Vagina (tissue), 2 donors: ENCODE data around the gene MORF4L1. TPM values are rescaled to one million over a fixed set of nuclear protein-coding genes. Genes with fewer than 3 reads are reported as not detected.

Experiments
- DNase-seq, 2 donors: peaks; one replicate each; pipeline ENCODE4 v3.0.0-alpha.2; 2017; ENCODE audit errors: extremely low spot score in 2 of 2
- H3K27ac ChIP-seq: fragments of 200-600 bp; sonication (generic); one replicate; pipeline ENCODE4 v1.5.1; 2019
- H3K27me3 ChIP-seq: fragments of 200-600 bp; sonication (generic); one replicate; pipeline ENCODE4 v1.5.1; 2019
- H3K36me3 ChIP-seq, 2 donors: fragments of 200-600 bp; sonication (generic); one replicate each; pipeline ENCODE4 v1.5.1; 2017 to 2019
- H3K4me1 ChIP-seq: fragments of 200-600 bp; sonication (generic); one replicate; pipeline ENCODE4 v1.5.1; 2019
- H3K4me3 ChIP-seq, 2 donors: fragments of 200-600 bp; sonication (generic); 1 replicate in 1 of 2; 2 replicates in 1 of 2; pipeline ENCODE4 v1.5.1; 2016 to 2019
- H3K9me3 ChIP-seq: fragments of 200-600 bp; sonication (generic); one replicate; pipeline ENCODE4 v1.5.1; 2019
- CTCF ChIP-seq, 3 experiments: fragments of 450-650 bp in 2 of 3; fragments of 200-600 bp in 1 of 3; sonication (generic) in 1 of 3; IDR thresholded peaks; one replicate each; pipeline ENCODE4 v1.5.1; 2017 to 2019; ENCODE audit warnings: antibody characterized with exemption in 3 of 3, mild to moderate bottlenecking in 2 of 3, moderate library complexity in 2 of 3
- POLR2A ChIP-seq, 2 donors: fragments of 450-650 bp; IDR thresholded peaks; one replicate each; pipeline ENCODE4 v1.6.1; 2017; ENCODE audit warnings: antibody characterized with exemption in 2 of 2, mild to moderate bottlenecking in 2 of 2, moderate library complexity in 2 of 2
- POLR2AphosphoS5 ChIP-seq, 2 donors: sonication (generic); formaldehyde crosslinking; IDR thresholded peaks; one replicate each; pipeline ENCODE4 v1.9.0; 2017; ENCODE audit warnings: antibody characterized with exemption in 2 of 2, mild to moderate bottlenecking in 2 of 2, low read depth in 1 of 2; ENCODE audit not compliant: insufficient read depth in 1 of 2
- intact Hi-C: fragments of 100-400 bp; cut with DNase I; formaldehyde crosslinking; loops from one replicate; pipeline ENCODE4 v1.15.1; 2023
- total RNA-seq: library from RNA; depleted of rRNA; stranded (reverse); fragments of >200 nt; gene quantifications from one replicate; pipeline ENCODE4 v1.2.3, GENCODE V29; 2016

Gene MORF4L1
- total RNA-seq, 1 donor from 2014 or later: 170 TPM

DNA sequence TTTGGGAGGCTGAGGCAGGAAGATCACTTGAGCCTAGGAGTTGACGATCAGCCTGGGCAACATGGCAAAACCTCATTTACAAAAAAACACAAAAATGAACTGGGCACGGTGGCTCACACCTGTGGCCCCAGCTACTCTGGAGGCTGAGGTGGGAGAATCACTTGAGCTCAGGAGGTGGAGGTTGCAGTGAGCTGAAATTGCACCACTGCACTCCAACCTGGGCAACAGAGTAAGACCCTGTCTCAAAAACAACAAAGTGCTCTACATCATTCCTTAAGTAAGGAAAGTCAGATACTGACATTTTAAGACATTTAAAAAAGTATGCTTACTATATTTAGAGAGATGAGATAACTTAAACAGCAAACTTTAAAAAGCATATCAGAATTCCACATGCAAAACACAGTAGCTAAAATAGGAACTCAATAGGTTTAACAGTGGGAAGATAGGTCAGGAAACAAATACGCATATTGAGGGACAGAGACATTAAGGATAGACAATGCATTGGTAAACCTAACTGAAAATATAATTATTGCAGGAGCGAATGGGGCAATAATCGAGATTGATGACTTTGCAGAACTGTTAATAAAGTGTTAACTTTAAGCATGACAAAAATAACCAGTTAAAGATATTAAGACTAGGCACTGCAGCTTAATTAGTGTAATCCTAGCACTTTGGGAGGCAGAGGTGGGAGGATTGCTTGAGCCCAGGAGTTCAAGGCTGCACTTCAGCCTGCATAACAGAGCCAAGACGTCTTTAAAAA lies 32.1 kb downstream of the MORF4L1 start:
- no peak for DNase-seq
- intact Hi-C loops: no loop called here
- Histone ChIP-seq H3K27ac (no peak overlapping the region), H3K9me3 (no peaks in the 10 kb centered on the region), H3K36me3 (peaks cover 0 to 52% of the 10 kb centered on the region in 2 donors), H3K4me3 (no peak overlapping the region), H3K4me1 (peaks cover 32% of the 10 kb centered on the region), H3K27me3 (no peaks in the 10 kb centered on the region)
- no peak for TF ChIP-seq POLR2A (IDR thresholded peaks at IDR 0.05)
- TF ChIP-seq CTCF (IDR thresholded peaks at IDR 0.05): no peak
- no peak for TF ChIP-seq POLR2AphosphoS5 (IDR thresholded peaks at IDR 0.05; ENCODE audit: insufficient read depth in 1 of 2, low read depth in 1 of 2)

DNA sequence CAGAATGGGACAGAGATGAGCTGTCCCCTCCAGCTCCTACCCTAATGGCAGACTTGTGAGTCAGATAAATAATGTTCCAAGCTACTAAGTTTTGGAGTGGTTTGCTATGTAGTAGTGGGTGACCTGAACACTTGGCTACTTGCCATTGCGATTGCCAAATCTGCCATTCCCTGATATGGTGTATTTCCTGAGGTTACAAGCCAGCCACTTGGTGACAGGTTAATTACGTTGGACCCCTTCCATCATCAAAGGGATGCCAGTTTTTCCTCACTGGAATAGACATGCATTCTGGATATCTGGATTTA lies 33.6 kb downstream of the MORF4L1 start:
- Histone ChIP-seq H3K27me3 (no peaks in the 10 kb centered on the region), H3K27ac (no peak overlapping the region), H3K4me1 (peaks cover 32% of the 10 kb centered on the region), H3K4me3 (no peak overlapping the region), H3K9me3 (no peaks in the 10 kb centered on the region), H3K36me3 (peaks cover 0 to 39% of the 10 kb centered on the region in 2 donors)
- DNase-seq: no peak
- no peak for TF ChIP-seq POLR2A (IDR thresholded peaks at IDR 0.05)
- TF ChIP-seq POLR2AphosphoS5 (IDR thresholded peaks at IDR 0.05; ENCODE audit: insufficient read depth in 1 of 2, low read depth in 1 of 2): no peak
- TF ChIP-seq CTCF (IDR thresholded peaks at IDR 0.05): no peak
- intact Hi-C loops: no loop called here

- DNase-seq: no peak
- Histone ChIP-seq H3K27ac (no peak overlapping the region), H3K4me3 (no peak overlapping the region), H3K4me1 (peaks cover 22% of the 10 kb centered on the region), H3K27me3 (no peaks in the 10 kb centered on the region), H3K9me3 (no peaks in the 10 kb centered on the region), H3K36me3 (peaks cover 0 to 27% of the 10 kb centered on the region in 2 donors)
- intact Hi-C loops: no loop called here
- TF ChIP-seq POLR2AphosphoS5 (IDR thresholded peaks at IDR 0.05; ENCODE audit: insufficient read depth in 1 of 2, low read depth in 1 of 2) (no peak), POLR2A (IDR thresholded peaks at IDR 0.05) (no peak), CTCF (IDR thresholded peaks at IDR 0.05) (no peak)
Measured at GRCh38 chr15:78907577-78907976, 34.9 kb downstream of the MORF4L1 start.

- H3K27ac ChIP-seq: no peak overlapping the region
- H3K4me3 ChIP-seq: no peak overlapping the region
- intact Hi-C loops: no loop called here
- TF ChIP-seq POLR2A (IDR thresholded peaks at IDR 0.05): no peak
- no peak for TF ChIP-seq POLR2AphosphoS5 (IDR thresholded peaks at IDR 0.05; ENCODE audit: insufficient read depth in 1 of 2, low read depth in 1 of 2)
- TF ChIP-seq CTCF (IDR thresholded peaks at IDR 0.05): no peak
- DNase-seq: no peak
- H3K27me3 ChIP-seq: no peaks in the 10 kb centered on the region
- H3K36me3 ChIP-seq: peaks cover 0 to 13% of the 10 kb centered on the region in 2 donors
- no peaks in the 10 kb centered on the region for H3K9me3 ChIP-seq
- H3K4me1 ChIP-seq: peaks cover 26% of the 10 kb centered on the region
Measured at GRCh38 chr15:78909160-78909695, 36.5 kb downstream of the MORF4L1 start.

GRCh38 chr15:78909791-78910228 lies 37.1 kb downstream of the MORF4L1 start:
- intact Hi-C loops: loop anchor here (10.0 kb wide), 1 partner anchor 65 kb away; no protein-coding TSS in a partner anchor
- Histone ChIP-seq H3K27me3 (no peaks in the 10 kb centered on the region), H3K27ac (peak overlapping the region; percentile 59), H3K36me3 (peaks cover 0 to 8% of the 10 kb centered on the region in 2 donors), H3K9me3 (no peaks in the 10 kb centered on the region), H3K4me3 (no peak overlapping the region), H3K4me1 (peaks cover 32% of the 10 kb centered on the region)
- no peak for DNase-seq
- TF ChIP-seq POLR2AphosphoS5 (IDR thresholded peaks at IDR 0.05; ENCODE audit: insufficient read depth in 1 of 2, low read depth in 1 of 2) (no peak), POLR2A (IDR thresholded peaks at IDR 0.05) (no peak), CTCF (IDR thresholded peaks at IDR 0.05) (peak in 2 of 3 experiments; percentile 43 to 60)
